Nephron progenitor cell (in vitro differentiated cells): ENCODE measurements around the gene PPP2R2D.

Experiments
- DNase-seq: peaks from one replicate; pipeline ENCODE4 v3.0.0; 2021
- H3K27ac Mint-ChIP-seq: 2 replicates; pipeline ENCODE4 v1.8.0; 2021; ENCODE audit warnings: mild to moderate bottlenecking, moderate library complexity, mixed read lengths
- H3K27me3 Mint-ChIP-seq: 2 replicates; pipeline ENCODE4 v1.8.0; 2021; ENCODE audit warnings: mild to moderate bottlenecking, low read depth, mixed read lengths; ENCODE audit not compliant: poor library complexity
- H3K36me3 Mint-ChIP-seq: 2 replicates; pipeline ENCODE4 v1.8.0; 2021; ENCODE audit warnings: low read depth, mixed read lengths
- H3K4me1 Mint-ChIP-seq: 2 replicates; pipeline ENCODE4 v1.8.0; 2021; ENCODE audit warnings: mixed read lengths
- H3K4me3 Mint-ChIP-seq: 2 replicates; pipeline ENCODE4 v1.8.0; 2021; ENCODE audit warnings: mild to moderate bottlenecking, moderate library complexity, mixed read lengths
- H3K9me3 Mint-ChIP-seq: 2 replicates; pipeline ENCODE4 v1.8.0; 2021; ENCODE audit warnings: mild to moderate bottlenecking, moderate library complexity, mixed read lengths
- TF ChIP-seq, protein P1 (sequence below): fragments of 200-600 bp; sonication (generic); IDR thresholded peaks from 2 replicates; pipeline ENCODE4 v1.5.0; 2021; ENCODE audit warnings: antibody characterized with exemption

The PPP2R2D gene

DNA sequence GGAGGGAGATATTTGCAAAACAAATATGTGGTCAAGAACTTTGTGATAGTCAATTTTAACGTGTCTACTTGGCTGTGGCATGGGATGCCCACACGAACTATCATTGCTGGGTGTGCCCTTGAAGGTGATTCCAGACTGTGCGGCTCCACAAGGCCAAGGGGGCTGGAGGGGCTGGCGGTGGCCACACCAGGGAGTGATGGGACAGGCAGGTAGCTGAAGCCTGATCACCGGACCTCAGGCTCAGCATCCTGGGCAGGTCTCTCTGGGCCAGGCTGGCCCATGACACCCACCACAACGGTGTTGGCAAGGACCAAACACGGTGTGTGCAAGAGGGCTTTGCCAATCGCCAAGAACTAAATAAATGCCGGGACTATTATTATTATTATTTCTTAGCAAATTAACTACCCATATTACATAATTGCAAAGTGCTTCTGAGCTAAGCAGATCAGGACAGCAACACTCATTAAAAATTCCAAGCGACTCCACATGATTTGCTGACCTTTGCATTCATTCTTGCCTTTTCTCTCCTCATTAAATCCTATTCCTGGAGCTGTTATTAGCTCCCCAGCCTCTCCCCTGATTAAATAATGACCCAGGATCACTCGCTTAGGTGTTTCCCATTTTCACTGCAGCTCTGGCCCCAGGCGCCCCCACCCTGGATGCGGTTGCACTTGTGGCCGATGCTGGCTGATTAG, 35.4 kb upstream of the PPP2R2D start:
- TF ChIP-seq, protein P1, sequence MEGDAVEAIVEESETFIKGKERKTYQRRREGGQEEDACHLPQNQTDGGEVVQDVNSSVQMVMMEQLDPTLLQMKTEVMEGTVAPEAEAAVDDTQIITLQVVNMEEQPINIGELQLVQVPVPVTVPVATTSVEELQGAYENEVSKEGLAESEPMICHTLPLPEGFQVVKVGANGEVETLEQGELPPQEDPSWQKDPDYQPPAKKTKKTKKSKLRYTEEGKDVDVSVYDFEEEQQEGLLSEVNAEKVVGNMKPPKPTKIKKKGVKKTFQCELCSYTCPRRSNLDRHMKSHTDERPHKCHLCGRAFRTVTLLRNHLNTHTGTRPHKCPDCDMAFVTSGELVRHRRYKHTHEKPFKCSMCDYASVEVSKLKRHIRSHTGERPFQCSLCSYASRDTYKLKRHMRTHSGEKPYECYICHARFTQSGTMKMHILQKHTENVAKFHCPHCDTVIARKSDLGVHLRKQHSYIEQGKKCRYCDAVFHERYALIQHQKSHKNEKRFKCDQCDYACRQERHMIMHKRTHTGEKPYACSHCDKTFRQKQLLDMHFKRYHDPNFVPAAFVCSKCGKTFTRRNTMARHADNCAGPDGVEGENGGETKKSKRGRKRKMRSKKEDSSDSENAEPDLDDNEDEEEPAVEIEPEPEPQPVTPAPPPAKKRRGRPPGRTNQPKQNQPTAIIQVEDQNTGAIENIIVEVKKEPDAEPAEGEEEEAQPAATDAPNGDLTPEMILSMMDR, result no peak
- Mint-ChIP-seq H3K36me3 (no peaks in the 10 kb centered on the region), H3K27me3 (peaks cover 33% of the 10 kb centered on the region), H3K9me3 (peaks cover 25% of the 10 kb centered on the region), H3K4me1 (no peaks in the 10 kb centered on the region), H3K4me3 (no peak overlapping the region), H3K27ac (no peak overlapping the region)
- DNase-seq, result no peak

DNA sequence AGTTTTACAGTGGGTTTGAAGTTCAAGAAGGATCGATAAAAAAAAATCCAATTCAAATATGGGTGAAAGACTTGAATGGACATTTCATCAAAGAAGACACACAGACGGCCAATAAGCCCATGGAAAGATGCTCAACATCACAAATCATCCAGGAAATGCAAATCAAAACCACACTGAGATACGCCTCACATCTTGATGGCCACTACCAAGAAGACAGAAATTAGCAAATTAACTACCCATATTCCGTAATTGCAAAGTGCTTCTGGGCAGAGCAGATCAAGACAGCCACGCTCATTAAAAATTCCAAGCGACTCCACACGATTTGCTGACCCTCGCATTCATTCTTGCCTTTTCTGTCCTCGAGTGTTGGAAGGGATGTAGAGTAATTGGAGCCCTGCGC, 34.1 kb upstream of the PPP2R2D start:
- H3K9me3 Mint-ChIP-seq, result peaks cover 25% of the 10 kb centered on the region
- no peak overlapping the region for H3K27ac Mint-ChIP-seq
- TF ChIP-seq, protein P1, result no peak
- DNase-seq, result no peak
- no peaks in the 10 kb centered on the region for H3K36me3 Mint-ChIP-seq
- peaks cover 26% of the 10 kb centered on the region for H3K27me3 Mint-ChIP-seq
- H3K4me3 Mint-ChIP-seq, result no peak overlapping the region
- H3K4me1 Mint-ChIP-seq, result peaks cover 5% of the 10 kb centered on the region

DNA sequence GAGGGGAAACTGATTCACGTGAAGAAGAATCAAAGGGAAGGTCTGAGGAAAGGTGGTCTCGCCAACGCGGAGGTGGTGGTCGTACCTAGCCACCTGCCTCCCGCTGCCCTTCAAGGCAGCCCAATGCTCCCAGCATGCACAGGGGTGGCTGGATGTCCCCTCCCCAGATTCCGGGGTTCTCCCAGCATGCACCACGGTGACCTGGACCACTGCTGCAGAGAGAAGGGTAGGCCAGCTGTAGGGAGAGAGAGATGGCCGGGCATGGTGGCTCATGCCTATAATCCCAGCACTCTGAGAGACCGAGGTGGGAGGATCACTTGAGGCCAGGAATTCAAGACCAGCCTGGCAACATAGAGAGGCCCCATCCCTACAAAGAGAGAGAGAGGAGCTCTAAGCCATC, 32.4 kb upstream of the PPP2R2D start:
- Mint-ChIP-seq H3K27me3 (peaks cover 18% of the 10 kb centered on the region), H3K9me3 (peaks cover 20% of the 10 kb centered on the region), H3K27ac (no peak overlapping the region)

DNA sequence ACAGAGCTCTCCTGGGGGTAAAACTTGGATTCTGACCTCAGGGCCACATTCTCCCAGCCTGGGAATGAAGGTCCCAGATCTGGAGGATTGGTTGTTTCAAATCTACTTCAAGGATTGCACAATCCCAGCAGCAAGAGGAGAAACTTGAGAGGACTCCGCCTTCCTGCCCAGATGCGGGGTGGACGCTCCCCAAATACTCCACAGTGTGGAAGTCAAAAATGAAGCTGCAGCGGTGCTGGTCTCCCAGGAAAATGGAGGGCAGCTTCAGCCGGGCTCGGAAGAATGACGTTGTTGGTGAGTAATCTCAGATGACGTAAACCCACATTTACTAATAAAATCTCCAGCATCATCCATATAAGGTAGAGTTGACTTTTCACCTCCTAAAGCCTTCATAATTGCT, 31.5 kb upstream of the PPP2R2D start:
- TF ChIP-seq, protein P1, result no peak
- Mint-ChIP-seq H3K4me3 (no peak overlapping the region), H3K27ac (no peak overlapping the region), H3K9me3 (peaks cover 20% of the 10 kb centered on the region), H3K4me1 (peaks cover 6% of the 10 kb centered on the region), H3K36me3 (no peaks in the 10 kb centered on the region), H3K27me3 (peaks cover 12% of the 10 kb centered on the region)
- no peak for DNase-seq

More for the DNA sequence above, 32.4 kb upstream of the PPP2R2D start:
- H3K4me1 Mint-ChIP-seq, result peaks cover 6% of the 10 kb centered on the region
- no peak for DNase-seq
- TF ChIP-seq, protein P1, result no peak
- H3K36me3 Mint-ChIP-seq, result no peaks in the 10 kb centered on the region
- H3K4me3 Mint-ChIP-seq, result no peak overlapping the region

DNA sequence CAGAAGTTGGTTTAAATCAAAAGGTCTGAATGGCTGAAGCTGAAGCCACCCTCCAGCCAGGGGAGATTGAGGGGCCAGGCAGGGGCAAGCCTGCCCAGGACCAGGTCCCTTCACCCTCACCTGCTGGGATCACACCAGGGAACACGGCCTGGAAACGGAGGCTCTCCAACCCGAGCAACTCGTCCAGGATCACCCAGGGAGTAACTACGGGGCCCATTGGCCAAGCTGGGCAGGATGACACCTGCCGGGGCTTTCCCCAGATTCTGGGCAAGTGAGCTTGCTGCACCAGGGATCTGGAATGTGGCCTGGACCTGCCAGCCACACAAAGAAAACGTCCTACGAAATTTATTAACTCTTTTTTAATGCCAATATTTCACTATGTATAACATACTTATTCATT, 30.4 kb upstream of the PPP2R2D start:
- Mint-ChIP-seq H3K36me3 (no peaks in the 10 kb centered on the region), H3K27ac (no peak overlapping the region), H3K9me3 (peaks cover 20% of the 10 kb centered on the region), H3K4me1 (peaks cover 11% of the 10 kb centered on the region), H3K27me3 (peaks cover 8% of the 10 kb centered on the region), H3K4me3 (no peak overlapping the region)
- DNase-seq, result no peak
- TF ChIP-seq, protein P1, result no peak
